ENCODE measurements around the gene ATG14.

GRCh38 chr14:55381561-55381960, 30.1 kb downstream of the ATG14 start:
- TF ChIP-seq, protein P1, sequence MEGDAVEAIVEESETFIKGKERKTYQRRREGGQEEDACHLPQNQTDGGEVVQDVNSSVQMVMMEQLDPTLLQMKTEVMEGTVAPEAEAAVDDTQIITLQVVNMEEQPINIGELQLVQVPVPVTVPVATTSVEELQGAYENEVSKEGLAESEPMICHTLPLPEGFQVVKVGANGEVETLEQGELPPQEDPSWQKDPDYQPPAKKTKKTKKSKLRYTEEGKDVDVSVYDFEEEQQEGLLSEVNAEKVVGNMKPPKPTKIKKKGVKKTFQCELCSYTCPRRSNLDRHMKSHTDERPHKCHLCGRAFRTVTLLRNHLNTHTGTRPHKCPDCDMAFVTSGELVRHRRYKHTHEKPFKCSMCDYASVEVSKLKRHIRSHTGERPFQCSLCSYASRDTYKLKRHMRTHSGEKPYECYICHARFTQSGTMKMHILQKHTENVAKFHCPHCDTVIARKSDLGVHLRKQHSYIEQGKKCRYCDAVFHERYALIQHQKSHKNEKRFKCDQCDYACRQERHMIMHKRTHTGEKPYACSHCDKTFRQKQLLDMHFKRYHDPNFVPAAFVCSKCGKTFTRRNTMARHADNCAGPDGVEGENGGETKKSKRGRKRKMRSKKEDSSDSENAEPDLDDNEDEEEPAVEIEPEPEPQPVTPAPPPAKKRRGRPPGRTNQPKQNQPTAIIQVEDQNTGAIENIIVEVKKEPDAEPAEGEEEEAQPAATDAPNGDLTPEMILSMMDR (conservative IDR thresholded peaks at IDR 0.05; ENCODE audit: low read depth in 2 of 2): no peak
- TF ChIP-seq EZH2 (IDR thresholded peaks at IDR 0.05; ENCODE audit: low read depth, unreplicated experiment): no peak

Data from GM23338 (cell line).